HFFc6 (cell line): ENCODE results near the gene ABCB8. TPM values are rescaled to one million over a fixed set of nuclear protein-coding genes. Genes with fewer than 3 reads are reported as not detected.

Source experiments
- DNase-seq: peaks from one replicate; pipeline ENCODE4 v3.0.0-alpha.2; 2018
- H3K27ac Mint-ChIP-seq: 2 replicates; pipeline ENCODE4 v1.8.0; 2020; ENCODE audit warnings: mild to moderate bottlenecking, mixed read lengths
- H3K27me3 Mint-ChIP-seq: 2 replicates; pipeline ENCODE4 v1.8.0; 2021; ENCODE audit warnings: mild to moderate bottlenecking, moderate library complexity, mixed read lengths; ENCODE audit not compliant: insufficient read depth
- H3K36me3 Mint-ChIP-seq: 2 replicates; pipeline ENCODE4 v1.8.0; 2021; ENCODE audit warnings: low read depth, mixed read lengths
- H3K4me1 Mint-ChIP-seq: 2 replicates; pipeline ENCODE4 v1.8.0; 2020; ENCODE audit warnings: low read depth, mixed read lengths
- H3K4me3 Mint-ChIP-seq: 2 replicates; pipeline ENCODE4 v1.8.0; 2020; ENCODE audit warnings: mild to moderate bottlenecking, moderate library complexity, mixed read lengths
- H3K9me3 Mint-ChIP-seq: 2 replicates; pipeline ENCODE4 v1.8.0; 2020; ENCODE audit warnings: mild to moderate bottlenecking, mixed read lengths
- CTCF ChIP-seq: fragments of 200-600 bp; sonication (generic); IDR thresholded peaks from 2 replicates; pipeline ENCODE4 v1.5.0; 2021; ENCODE audit warnings: antibody characterized with exemption, mild to moderate bottlenecking
- total RNA-seq, 6 experiments: library from RNA; stranded (reverse); fragmentation: NEBNext Ultra II Directional; extraction: Animal tissue kit (Norgen Biotek cat#: 25700); gene quantifications; 2 replicates in 1 of 6; 3 replicates in 5 of 6; pipeline ENCODE4 v1.2.3, GENCODE V29; 2021

ABCB8 gene
- total RNA-seq, 6 experiments from 2014 or later: 31.9 to 36.3 (median 33.2) TPM

- no peak for DNase-seq
- Mint-ChIP-seq H3K27ac (no peak overlapping the region), H3K27me3 (peaks cover 3% of the 10 kb centered on the region), H3K4me3 (no peak overlapping the region), H3K36me3 (peaks cover 15% of the 10 kb centered on the region; the same call in 1 of the 2 replicates), H3K9me3 (no peaks in the 10 kb centered on the region), H3K4me1 (peaks cover 30% of the 10 kb centered on the region)
- peak; percentile 71 for TF ChIP-seq CTCF
Observed at GRCh38 chr7:151076863-151077704, 48.8 kb downstream of the ABCB8 start.

GRCh38 chr7:151077705-151078232 lies 49.5 kb downstream of the ABCB8 start:
- H3K9me3 Mint-ChIP-seq: no peaks in the 10 kb centered on the region
- DNase-seq: peak; percentile 39
- peaks cover 3% of the 10 kb centered on the region for H3K27me3 Mint-ChIP-seq
- no peak for TF ChIP-seq CTCF
- peaks cover 37% of the 10 kb centered on the region for H3K4me1 Mint-ChIP-seq
- H3K4me3 Mint-ChIP-seq: peak overlapping the region; percentile 40
- H3K27ac Mint-ChIP-seq: peak overlapping the region; percentile 65
- peaks cover 15% of the 10 kb centered on the region; the same call in 1 of the 2 replicates for H3K36me3 Mint-ChIP-seq

DNA sequence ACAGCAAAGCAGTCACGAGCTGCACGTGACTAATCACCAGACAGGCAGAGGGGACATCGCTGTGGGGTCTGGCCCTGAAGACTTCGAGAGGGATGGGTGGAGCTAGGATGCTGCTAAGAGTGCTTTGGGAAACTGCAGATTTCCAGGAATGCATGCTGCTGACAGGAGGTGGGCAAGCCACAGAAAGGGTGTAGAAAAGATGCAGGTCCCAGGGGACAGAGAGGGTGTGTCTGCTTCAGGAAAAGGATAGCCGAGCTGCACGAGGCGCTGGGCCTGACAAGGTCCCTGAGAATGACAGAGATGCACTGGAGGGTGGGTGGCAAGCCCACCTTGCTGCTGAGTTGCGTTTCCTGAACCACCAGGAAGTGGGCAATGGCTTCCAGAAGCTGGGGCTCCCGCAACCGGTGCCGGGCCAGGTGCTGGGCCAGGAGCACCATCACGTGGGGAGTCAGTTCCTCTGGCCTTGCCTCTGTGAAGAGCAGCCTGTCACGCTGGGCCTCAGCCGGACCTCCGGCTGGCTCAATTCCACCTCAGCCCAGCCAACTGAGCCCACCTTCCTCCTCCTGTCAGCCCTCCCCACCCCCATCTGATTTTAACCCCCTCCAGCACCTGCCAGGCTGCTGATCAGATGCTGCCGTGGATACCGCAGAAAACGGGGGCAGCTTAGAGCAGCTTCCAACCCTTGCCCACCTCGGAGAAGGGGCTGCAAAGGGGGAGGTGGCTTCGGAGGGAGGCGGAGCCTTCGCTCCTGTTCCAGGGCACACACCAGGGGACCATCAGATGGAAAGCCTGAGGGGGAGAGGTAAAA lies 50.2 kb downstream of the ABCB8 start:
- Mint-ChIP-seq H3K4me3 (peak overlapping the region; percentile 90), H3K27me3 (peaks cover 3% of the 10 kb centered on the region), H3K9me3 (no peaks in the 10 kb centered on the region), H3K27ac (peak overlapping the region; percentile 65), H3K4me1 (peaks cover 40% of the 10 kb centered on the region), H3K36me3 (peaks cover 15% of the 10 kb centered on the region; the same call in 1 of the 2 replicates)
- DNase-seq: no peak
- TF ChIP-seq CTCF: no peak

- H3K4me1 Mint-ChIP-seq: peaks cover 40% of the 10 kb centered on the region
- H3K27me3 Mint-ChIP-seq: peaks cover 3% of the 10 kb centered on the region
- H3K36me3 Mint-ChIP-seq: peaks cover 15% of the 10 kb centered on the region; the same call in 1 of the 2 replicates
- no peak for DNase-seq
- H3K9me3 Mint-ChIP-seq: no peaks in the 10 kb centered on the region
- no peak for TF ChIP-seq CTCF
- H3K27ac Mint-ChIP-seq: peak overlapping the region; percentile 83
- peak overlapping the region; percentile 90 for H3K4me3 Mint-ChIP-seq
Observed at GRCh38 chr7:151079199-151079910, 51.1 kb downstream of the ABCB8 start.

- H3K27me3 Mint-ChIP-seq: peaks cover 3% of the 10 kb centered on the region
- peak overlapping the region; percentile 83 for H3K27ac Mint-ChIP-seq
- DNase-seq: peak; percentile 44
- H3K9me3 Mint-ChIP-seq: no peaks in the 10 kb centered on the region
- peaks cover 46% of the 10 kb centered on the region for H3K4me1 Mint-ChIP-seq
- TF ChIP-seq CTCF: no peak
- H3K4me3 Mint-ChIP-seq: peak overlapping the region; percentile 90
- H3K36me3 Mint-ChIP-seq: peaks cover 15% of the 10 kb centered on the region; the same call in 1 of the 2 replicates
Observed at GRCh38 chr7:151080067-151080521, 51.8 kb downstream of the ABCB8 start.
